Head of caudate nucleus (tissue), 42 donors: ENCODE measurements around the gene SEPTIN1.

Source experiments
- DNase-seq, 42 donors: peaks; one replicate each; pipeline versions ENCODE4 v3.0.0 to v3.0.0-alpha.2; 2020 to 2021; ENCODE audit warnings: mixed read lengths in 7 of 42
- intact Hi-C: fragments of 100-400 bp; cut with DNase I; formaldehyde crosslinking; loops from one replicate; pipeline ENCODE4 v1.15.0; 2022

SEPTIN1 gene

GRCh38 chr16:30379158-30379783 lies 3.1 kb downstream of the SEPTIN1 start:
- intact Hi-C loops = loop anchor here (2.0 kb wide), 1 partner anchor 16 kb away; the partner anchor contains the start of gene ZNF48
- no peak for DNase-seq

GRCh38 chr16:30378236-30379157 lies 3.9 kb downstream of the SEPTIN1 start:
- intact Hi-C loops = loop anchor here (2.0 kb wide), 1 partner anchor 16 kb away; the partner anchor contains the start of gene ZNF48
- peak; percentile 98 to 100 (median 100) for DNase-seq

GRCh38 chr16:30377812-30378235 lies 4.5 kb downstream of the SEPTIN1 start:
- intact Hi-C loops = loop anchor here (2.0 kb wide), 1 partner anchor 17 kb away; the partner anchor contains the start of gene ZNF48
- DNase-seq = peak; percentile 92 to 99 (median 96)

- intact Hi-C loops = no loop called here
- DNase-seq = no peak
Observed at GRCh38 chr16:30377050-30377811, 5.1 kb downstream of the SEPTIN1 start.

- DNase-seq = no peak
- intact Hi-C loops = no loop called here
Observed at GRCh38 chr16:30376461-30376902, 5.9 kb downstream of the SEPTIN1 start.

GRCh38 chr16:30375864-30376263 lies 6.5 kb downstream of the SEPTIN1 start:
- intact Hi-C loops = no loop called here
- DNase-seq = no peak

- no peak for DNase-seq
- intact Hi-C loops = no loop called here
Observed at GRCh38 chr16:30374538-30374937, 7.8 kb downstream of the SEPTIN1 start, which contains the start of gene MYL11. Gene MYL11 (plus strand): TSS chr16:30374802. CDS start chr16:30374858, 56 bp downstream.

GRCh38 chr16:30372725-30373124 lies 9.6 kb downstream of the SEPTIN1 start:
- no peak for DNase-seq
- intact Hi-C loops = no loop called here

GRCh38 chr16:30372038-30372712 lies 10.2 kb downstream of the SEPTIN1 start:
- intact Hi-C loops = no loop called here
- DNase-seq = no peak

GRCh38 chr16:30371248-30371816 lies 11.0 kb downstream of the SEPTIN1 start:
- no peak for DNase-seq
- intact Hi-C loops = no loop called here

GRCh38 chr16:30370456-30371247 lies 11.7 kb downstream of the SEPTIN1 start, which contains the start of gene TBC1D10B:
Gene TBC1D10B (minus strand): TSS chr16:30370494. CDS start chr16:30370183, 311 bp downstream.
- peak; percentile 95 to 100 (median 100) for DNase-seq
- intact Hi-C loops = no loop called here

GRCh38 chr16:30369938-30370455 lies 12.4 kb downstream of the SEPTIN1 start:
- intact Hi-C loops = no loop called here
- DNase-seq = no peak

- peak in 1 of 42 donors; percentile 20 for DNase-seq
- intact Hi-C loops = no loop called here
Observed at GRCh38 chr16:30369091-30369937, 13.0 kb downstream of the SEPTIN1 start.

- intact Hi-C loops = no loop called here
- DNase-seq = no peak
Observed at GRCh38 chr16:30368792-30369090, 13.6 kb downstream of the SEPTIN1 start.

- DNase-seq = peak in 1 of 42 donors; percentile 31
- intact Hi-C loops = no loop called here
Observed at GRCh38 chr16:30368122-30368791, 14.1 kb downstream of the SEPTIN1 start.
